Mesendoderm (in vitro differentiated cells): ENCODE measurements around the gene IFNAR1.

Experiments
- DNase-seq: peaks from one replicate; pipeline ENCODE4 v3.0.0; 2013
- H2AK5ac ChIP-seq: 2 replicates; pipeline ENCODE4 v1.6.1; 2013; ENCODE audit warnings: low read length, inconsistent platforms
- H2BK120ac ChIP-seq: 2 replicates; pipeline ENCODE4 v1.6.1; 2013; ENCODE audit warnings: low read depth, mild to moderate bottlenecking, low read length, moderate library complexity, mixed read lengths
- H2BK15ac ChIP-seq: replicated peaks from 2 replicates; pipeline ENCODE4 v1.6.1; 2013; ENCODE audit warnings: low read depth, mild to moderate bottlenecking, moderate library complexity
- H2BK5ac ChIP-seq: 2 replicates; pipeline ENCODE4 v1.6.1; 2013; ENCODE audit warnings: low read length, inconsistent platforms
- H3K18ac ChIP-seq: 2 replicates; pipeline ENCODE4 v1.6.1; 2013; ENCODE audit warnings: mild to moderate bottlenecking, low read length, mixed read lengths
- H3K23ac ChIP-seq: one replicate; pipeline ENCODE4 v1.6.1; 2013; ENCODE audit warnings: low read length
- H3K27ac ChIP-seq: 2 replicates; pipeline ENCODE4 v1.5.1; 2013; ENCODE audit warnings: low read depth, mild to moderate bottlenecking, inconsistent platforms, low read length, moderate library complexity
- H3K27me3 ChIP-seq: 2 replicates; pipeline ENCODE4 v1.6.1; 2013; ENCODE audit warnings: low read length, control low read depth, mild to moderate bottlenecking, inconsistent platforms; ENCODE audit not compliant: insufficient read depth, poor library complexity
- H3K36me3 ChIP-seq: 2 replicates; pipeline ENCODE4 v1.6.1; 2013; ENCODE audit warnings: low read length, inconsistent platforms; ENCODE audit not compliant: control insufficient read depth, insufficient read depth
- H3K4ac ChIP-seq: one replicate; pipeline ENCODE4 v1.6.1; 2013; ENCODE audit warnings: low read depth, mild to moderate bottlenecking, low read length, moderate library complexity
- H3K4me1 ChIP-seq: 2 replicates; pipeline ENCODE4 v1.6.1; 2013; ENCODE audit warnings: low read depth, low read length, inconsistent platforms; ENCODE audit not compliant: control insufficient read depth
- H3K4me2 ChIP-seq: 2 replicates; pipeline ENCODE4 v1.6.1; 2013; ENCODE audit warnings: low read length
- H3K4me3 ChIP-seq: 2 replicates; pipeline ENCODE4 v1.5.1; 2013; ENCODE audit warnings: mild to moderate bottlenecking, low read length
- H3K56ac ChIP-seq: one replicate; pipeline ENCODE4 v1.6.1; 2013; ENCODE audit warnings: low read length
- H3K79me1 ChIP-seq: 2 replicates; pipeline ENCODE4 v1.6.1; 2013; ENCODE audit warnings: low read length, inconsistent platforms
- H3K79me2 ChIP-seq: 2 replicates; pipeline ENCODE4 v1.6.1; 2013; ENCODE audit warnings: mild to moderate bottlenecking, low read length; ENCODE audit not compliant: control insufficient read depth, insufficient read depth
- H3K9ac ChIP-seq: 2 replicates; pipeline ENCODE4 v1.6.1; 2013; ENCODE audit warnings: low read length, inconsistent platforms
- H4K5ac ChIP-seq: one replicate; pipeline ENCODE4 v1.6.1; 2013; ENCODE audit warnings: low read length
- H4K8ac ChIP-seq: one replicate; pipeline ENCODE4 v1.6.1; 2013; ENCODE audit warnings: low read depth, mild to moderate bottlenecking, control low read depth, low read length, moderate library complexity
- WGBS: extraction: QIAGEN DNeasy Blood & Tissue Kit; methylation state at CpG from one replicate; pipeline ENCODE4 v1.1.7; 2013; ENCODE audit warnings: low lambda C conversion rate, missing lambda C conversion rate; ENCODE audit not compliant: insufficient coverage; ENCODE audit errors: extremely low coverage; 5-methylcytosine and 5-hydroxymethylcytosine counted together

Gene IFNAR1

DNA sequence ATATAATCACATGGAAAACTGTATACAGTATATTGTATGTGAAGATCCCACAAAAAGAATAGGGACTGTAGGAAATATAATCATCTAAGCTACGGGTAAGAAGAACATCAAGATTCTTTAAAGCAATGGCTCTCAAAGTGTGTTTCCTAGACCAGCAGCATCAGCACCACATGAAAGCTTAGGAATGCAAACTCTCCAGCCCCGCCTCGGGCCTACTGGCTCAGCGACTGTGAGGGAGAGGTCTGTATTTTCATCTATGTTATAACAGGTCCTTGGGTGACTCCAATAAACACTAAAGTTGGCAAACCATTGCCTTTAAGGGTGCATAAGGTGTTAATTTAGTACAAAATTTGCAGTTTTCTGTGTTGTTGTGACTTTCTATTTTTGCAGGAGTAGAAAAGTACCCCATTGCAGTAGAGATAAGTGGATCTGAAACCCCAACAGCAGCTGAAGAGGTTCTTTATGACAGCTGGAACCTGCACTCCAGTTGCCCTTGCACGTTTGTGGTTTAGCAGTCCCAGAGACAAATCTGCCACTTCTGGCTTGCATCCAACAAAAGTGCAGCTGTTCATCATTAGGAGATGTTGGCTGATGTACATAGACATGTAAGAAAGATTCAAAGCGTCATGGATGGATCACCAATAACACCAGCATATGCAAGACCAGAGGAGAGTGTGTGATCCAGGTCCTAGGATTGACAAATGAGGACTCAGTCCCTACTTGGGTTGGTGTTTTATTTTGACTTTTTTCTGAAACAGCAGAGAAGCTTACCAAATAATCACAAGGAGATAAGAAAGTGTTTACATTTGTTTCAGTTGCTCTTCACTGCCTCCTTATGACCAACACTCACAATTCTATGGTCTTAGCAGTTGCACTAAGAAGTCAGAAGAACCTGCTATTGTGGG lies 15.9 kb upstream of the IFNAR1 start:
- no CpG with 5 or more reads among the region's 6 CpGs for WGBS
- H2BK5ac ChIP-seq, result no peak overlapping the region

GRCh38 chr21:33309778-33310177 lies 15.0 kb upstream of the IFNAR1 start:
- no CpG with 5 or more reads among the region's 1 CpG for WGBS
- Histone ChIP-seq H3K4ac (no peak overlapping the region), H3K4me2 (no peak overlapping the region), H3K79me1 (no peaks in the 10 kb centered on the region), H3K18ac (no peak overlapping the region), H3K4me1 (no peaks in the 10 kb centered on the region), H4K8ac (no peak overlapping the region), H2BK5ac (no peak overlapping the region), H2AK5ac (no peak overlapping the region), H3K4me3 (no peak overlapping the region), H3K79me2 (no peaks in the 10 kb centered on the region), H2BK15ac (no peak overlapping the region), H3K23ac (no peak overlapping the region), H3K36me3 (no peaks in the 10 kb centered on the region), H3K9ac (no peak overlapping the region), H3K56ac (no peak overlapping the region), H2BK120ac (no peak overlapping the region), H3K27me3 (no peaks in the 10 kb centered on the region), H4K5ac (no peak overlapping the region), H3K27ac (no peak overlapping the region)
- no peak for DNase-seq

More for the DNA sequence above, 15.9 kb upstream of the IFNAR1 start:
- Histone ChIP-seq H3K27ac (no peak overlapping the region), H2BK15ac (no peak overlapping the region), H3K27me3 (no peaks in the 10 kb centered on the region), H4K8ac (no peak overlapping the region), H3K56ac (no peak overlapping the region), H3K79me1 (no peaks in the 10 kb centered on the region), H3K4ac (no peak overlapping the region), H3K79me2 (no peaks in the 10 kb centered on the region), H3K18ac (no peak overlapping the region), H4K5ac (no peak overlapping the region), H3K4me3 (no peak overlapping the region), H3K36me3 (no peaks in the 10 kb centered on the region), H3K4me2 (no peak overlapping the region), H3K9ac (no peak overlapping the region), H2AK5ac (no peak overlapping the region), H3K23ac (no peak overlapping the region), H3K4me1 (no peaks in the 10 kb centered on the region), H2BK120ac (no peak overlapping the region)
- DNase-seq, result no peak

- H3K36me3 ChIP-seq, result no peaks in the 10 kb centered on the region
- no peak overlapping the region for H3K23ac ChIP-seq
- no peak overlapping the region for H3K9ac ChIP-seq
- no peak overlapping the region for H2BK15ac ChIP-seq
- H2BK120ac ChIP-seq, result no peak overlapping the region
- WGBS, result no CpG with 5 or more reads among the region's 3 CpGs
- no peaks in the 10 kb centered on the region for H3K27me3 ChIP-seq
- H3K79me2 ChIP-seq, result no peaks in the 10 kb centered on the region
- H3K4me1 ChIP-seq, result no peaks in the 10 kb centered on the region
- H3K4me2 ChIP-seq, result no peak overlapping the region
- H2BK5ac ChIP-seq, result no peak overlapping the region
- H3K4me3 ChIP-seq, result no peak overlapping the region
- H3K56ac ChIP-seq, result no peak overlapping the region
- H3K18ac ChIP-seq, result no peak overlapping the region
- H4K5ac ChIP-seq, result no peak overlapping the region
- H4K8ac ChIP-seq, result no peak overlapping the region
- no peak overlapping the region for H3K27ac ChIP-seq
- H3K4ac ChIP-seq, result no peak overlapping the region
- DNase-seq, result no peak
- H3K79me1 ChIP-seq, result no peaks in the 10 kb centered on the region
- H2AK5ac ChIP-seq, result no peak overlapping the region
Measured at GRCh38 chr21:33312121-33312520, 12.6 kb upstream of the IFNAR1 start.

DNA sequence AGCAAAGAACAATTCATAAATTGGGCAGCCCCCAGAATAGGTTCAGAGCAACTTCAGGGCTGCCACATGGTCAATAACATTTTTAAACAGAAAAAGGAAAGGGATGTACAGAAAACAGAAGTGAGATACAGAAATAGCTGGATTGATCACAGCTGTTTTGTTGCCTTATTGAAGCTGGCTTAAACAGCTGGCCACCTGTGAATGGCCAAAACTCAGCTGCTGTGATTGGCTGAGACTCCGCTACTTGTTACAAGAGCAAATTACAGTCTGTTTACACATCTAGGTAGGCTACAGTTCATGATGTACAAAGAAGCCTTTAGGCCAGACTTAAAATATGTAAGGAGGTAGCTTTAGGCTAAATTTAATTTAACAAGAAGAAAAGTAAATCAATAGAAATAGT lies 11.6 kb upstream of the IFNAR1 start:
- H2BK15ac ChIP-seq, result no peak overlapping the region
- no peak overlapping the region for H4K8ac ChIP-seq
- no peak overlapping the region for H3K4me2 ChIP-seq
- no CpG with 5 or more reads among the region's 1 CpG for whole genome bisulfite sequencing
- no peak overlapping the region for H3K27ac ChIP-seq
- H3K79me2 ChIP-seq, result no peaks in the 10 kb centered on the region
- no peak overlapping the region for H3K4ac ChIP-seq
- no peak overlapping the region for H3K4me3 ChIP-seq
- H2AK5ac ChIP-seq, result no peak overlapping the region
- no peaks in the 10 kb centered on the region for H3K36me3 ChIP-seq
- H3K23ac ChIP-seq, result no peak overlapping the region
- no peak overlapping the region for H3K18ac ChIP-seq
- H3K9ac ChIP-seq, result no peak overlapping the region
- H3K4me1 ChIP-seq, result no peaks in the 10 kb centered on the region
- H2BK120ac ChIP-seq, result no peak overlapping the region
- H4K5ac ChIP-seq, result no peak overlapping the region
- H3K27me3 ChIP-seq, result no peaks in the 10 kb centered on the region
- no peaks in the 10 kb centered on the region for H3K79me1 ChIP-seq
- no peak overlapping the region for H2BK5ac ChIP-seq
- DNase-seq, result no peak
- no peak overlapping the region for H3K56ac ChIP-seq

DNA sequence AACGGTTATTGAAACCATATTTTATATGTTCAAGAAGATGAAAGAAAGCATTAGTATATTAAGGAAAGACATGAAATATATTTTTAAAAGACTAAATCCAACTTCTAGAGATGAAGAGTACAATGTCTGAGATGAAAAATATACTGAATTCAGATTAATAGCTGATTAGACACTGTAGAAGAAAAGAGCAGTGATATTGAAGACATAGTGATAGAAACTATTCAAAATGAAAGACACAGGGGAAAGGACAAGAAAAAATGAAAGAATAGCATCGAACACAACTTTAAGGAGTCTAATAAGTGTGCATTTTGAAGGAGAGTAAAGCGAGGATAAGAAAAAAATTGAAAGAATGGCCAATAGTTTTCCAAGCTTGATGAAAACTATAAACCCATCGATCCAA lies 11.2 kb upstream of the IFNAR1 start:
- Histone ChIP-seq H2AK5ac (no peak overlapping the region), H3K4ac (no peak overlapping the region), H3K4me3 (no peak overlapping the region), H3K27ac (no peak overlapping the region), H3K4me2 (no peak overlapping the region), H3K27me3 (no peaks in the 10 kb centered on the region), H2BK15ac (no peak overlapping the region), H3K9ac (no peak overlapping the region), H3K4me1 (no peaks in the 10 kb centered on the region), H2BK5ac (no peak overlapping the region), H3K18ac (no peak overlapping the region), H4K5ac (no peak overlapping the region), H3K79me2 (no peaks in the 10 kb centered on the region), H3K56ac (no peak overlapping the region), H3K79me1 (no peaks in the 10 kb centered on the region), H3K36me3 (no peaks in the 10 kb centered on the region), H3K23ac (no peak overlapping the region), H4K8ac (no peak overlapping the region), H2BK120ac (no peak overlapping the region)
- WGBS, result 100% methylated on average over 1 of the region's 4 CpGs
- DNase-seq, result no peak

GRCh38 chr21:33314111-33314510 lies 10.7 kb upstream of the IFNAR1 start:
- no CpG with 5 or more reads among the region's 4 CpGs for WGBS
- H3K27ac ChIP-seq, result no peak overlapping the region

More at GRCh38 chr21:33314111-33314510, 10.7 kb upstream of the IFNAR1 start:
- no peak overlapping the region for H3K4me2 ChIP-seq
- H3K4me3 ChIP-seq, result no peak overlapping the region
- H3K23ac ChIP-seq, result no peak overlapping the region
- H3K36me3 ChIP-seq, result no peaks in the 10 kb centered on the region
- H3K4me1 ChIP-seq, result no peaks in the 10 kb centered on the region
- no peaks in the 10 kb centered on the region for H3K79me2 ChIP-seq
- no peaks in the 10 kb centered on the region for H3K27me3 ChIP-seq
- no peak for DNase-seq
- H2BK15ac ChIP-seq, result no peak overlapping the region
- H4K5ac ChIP-seq, result no peak overlapping the region
- no peak overlapping the region for H3K18ac ChIP-seq
- H2BK120ac ChIP-seq, result no peak overlapping the region
- no peak overlapping the region for H2BK5ac ChIP-seq
- no peak overlapping the region for H4K8ac ChIP-seq
- H3K56ac ChIP-seq, result no peak overlapping the region
- H3K4ac ChIP-seq, result no peak overlapping the region
- no peak overlapping the region for H3K9ac ChIP-seq
- no peaks in the 10 kb centered on the region for H3K79me1 ChIP-seq
- H2AK5ac ChIP-seq, result no peak overlapping the region
